MM.1S (cell line): ENCODE results near the gene NANP.
"Not testable (repeated sequence)": the region's sequence is repeated elsewhere in the genome, so short reads cannot be mapped to it uniquely, and the experiment has no call there.

Source experiments
- CTCF ChIP-seq: fragments of 300-600 bp; sonication (generic); IDR thresholded peaks from 2 replicates; pipeline ENCODE4 v1.5.1; 2016; ENCODE audit warnings: antibody characterized with exemption, low read length, mixed read lengths
- EZH2 ChIP-seq: fragments of 300-600 bp; sonication (generic); optimal IDR thresholded peaks from 2 replicates; pipeline ENCODE3; 2017; ENCODE audit warnings: low read depth, mild to moderate bottlenecking, antibody characterized with exemption, low read length, mixed read lengths

GRCh38 chr20:25652866-25653265, 29.1 kb upstream of the NANP start:
- TF ChIP-seq EZH2, CTCF: not testable (repeated sequence)
